Aorta (tissue), 5 donors: ENCODE results near the gene IQCM. TPM values are rescaled to one million over a fixed set of nuclear protein-coding genes. Genes with fewer than 3 reads are reported as not detected.

Experiments
- ATAC-seq: fragments of 200-7000 bp; cut with Tn5 transposase; one replicate; pipeline ENCODE4 v1.9.1; 2022; ENCODE audit warnings: moderate library complexity; ENCODE audit not compliant: low FRiP score
- DNase-seq, 2 donors: peaks; one replicate each; pipeline ENCODE4 v3.0.0-alpha.2; 2020
- H3K27ac ChIP-seq, 2 donors: one replicate each; pipeline ENCODE4 v1.5.1; 2013; ENCODE audit warnings: low read length in 2 of 2, mild to moderate bottlenecking in 2 of 2, moderate library complexity in 2 of 2, control low read depth in 1 of 2, inconsistent platforms in 1 of 2, low read depth in 1 of 2
- H3K27me3 ChIP-seq, 2 donors: one replicate each; pipeline ENCODE4 v1.6.1; 2013; ENCODE audit warnings: control low read depth in 1 of 2, low read length in 1 of 2, mild to moderate bottlenecking in 1 of 2, moderate library complexity in 1 of 2; ENCODE audit not compliant: insufficient read depth in 2 of 2, control insufficient read depth in 1 of 2
- H3K36me3 ChIP-seq, 2 donors: one replicate each; pipeline ENCODE4 v1.6.1; 2013; ENCODE audit warnings: control low read depth in 1 of 2, low read length in 1 of 2, mild to moderate bottlenecking in 1 of 2; ENCODE audit not compliant: insufficient read depth in 2 of 2, control insufficient read depth in 1 of 2
- H3K4me1 ChIP-seq, 2 donors: one replicate each; pipeline ENCODE4 v1.6.1; 2013; ENCODE audit warnings: low read length in 2 of 2, control low read depth in 1 of 2, mild to moderate bottlenecking in 1 of 2, moderate library complexity in 1 of 2; ENCODE audit not compliant: insufficient read depth in 2 of 2, control insufficient read depth in 1 of 2
- H3K4me3 ChIP-seq, 2 donors: one replicate each; pipeline ENCODE4 v1.5.1; 2013; ENCODE audit warnings: low read length in 2 of 2, control low read depth in 1 of 2, mild to moderate bottlenecking in 1 of 2
- H3K9me3 ChIP-seq: one replicate; pipeline ENCODE4 v1.6.1; 2013; ENCODE audit warnings: mild to moderate bottlenecking, low read length; ENCODE audit not compliant: control insufficient read depth
- WGBS, 2 donors: extraction: QIAGEN DNeasy Blood & Tissue Kit; methylation state at CpG; one replicate each; pipeline ENCODE4 v1.1.7; 2013; 5-methylcytosine and 5-hydroxymethylcytosine counted together
- intact Hi-C, 2 donors: fragments of 100-400 bp; cut with DNase I; formaldehyde crosslinking; loops; one replicate each; pipeline versions ENCODE4 v1.14.2 to v1.15.0; 2022
- polyA plus RNA-seq, 2 donors: library from polyadenylated mRNA; stranded (reverse); fragments of 200-250 nt; gene quantifications; one replicate each; pipeline ENCODE4 v1.2.3, GENCODE V29; 2013
- total RNA-seq, 2 donors: library from RNA; stranded (reverse); fragmentation: NEBNext Ultra II Directional; extraction: Animal tissue kit (Norgen Biotek cat#: 25700); gene quantifications; one replicate each; pipeline ENCODE4 v1.2.1, GENCODE V29; 2021
- donor health status: healthy with polysubstance abuse.
- donor health status: Bipolar disorder and iron deficiency.
- donor health status: DM: no; HTN: no; CAD: no.
- donor health status: DM: no; HTN: no; CAD: no.
- donor health status: DM: yes; HTN: yes; CAD: no.

IQCM gene
- total and polyA plus RNA-seq, 4 donors, result not detected

DNA sequence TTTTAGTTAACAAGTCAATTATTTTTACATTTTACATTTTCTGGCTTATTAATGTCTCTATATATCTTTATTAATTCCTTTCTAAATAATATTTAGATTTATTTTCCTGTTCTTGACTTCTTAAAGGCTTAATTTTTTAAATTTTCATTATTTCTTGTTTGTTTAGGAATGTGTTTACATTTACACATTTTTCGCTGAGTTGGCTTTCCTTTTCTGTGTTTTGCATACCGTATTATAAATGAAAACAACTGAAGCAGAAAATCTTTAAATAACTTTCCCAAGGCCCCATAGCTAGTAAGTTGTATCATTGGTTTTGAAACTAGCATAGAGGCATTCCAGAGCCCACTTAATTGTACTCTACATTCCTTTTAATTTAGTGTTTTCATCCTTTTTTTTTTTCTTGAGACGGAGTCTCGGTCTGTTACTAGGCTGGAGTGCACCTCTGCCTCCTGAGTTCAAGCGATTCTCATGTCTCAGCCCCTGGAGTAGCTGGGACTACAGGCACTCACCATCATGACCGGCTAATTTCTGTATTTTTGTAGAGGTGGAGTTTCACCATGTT is 261.6 kb downstream of the IQCM start:
- ATAC-seq, result no peak
- H3K4me1 ChIP-seq, result no peaks in the 10 kb centered on the region
- no peak overlapping the region for H3K4me3 ChIP-seq
- no peaks in the 10 kb centered on the region for H3K9me3 ChIP-seq
- H3K27me3 ChIP-seq, result no peaks in the 10 kb centered on the region
- no peaks in the 10 kb centered on the region for H3K36me3 ChIP-seq
- WGBS, 2 donors, result 73% methylated on average over 6 of the region's 6 CpGs
- DNase-seq, result no peak
- intact Hi-C loops, result no loop called here
- H3K27ac ChIP-seq, result no peak overlapping the region

DNA sequence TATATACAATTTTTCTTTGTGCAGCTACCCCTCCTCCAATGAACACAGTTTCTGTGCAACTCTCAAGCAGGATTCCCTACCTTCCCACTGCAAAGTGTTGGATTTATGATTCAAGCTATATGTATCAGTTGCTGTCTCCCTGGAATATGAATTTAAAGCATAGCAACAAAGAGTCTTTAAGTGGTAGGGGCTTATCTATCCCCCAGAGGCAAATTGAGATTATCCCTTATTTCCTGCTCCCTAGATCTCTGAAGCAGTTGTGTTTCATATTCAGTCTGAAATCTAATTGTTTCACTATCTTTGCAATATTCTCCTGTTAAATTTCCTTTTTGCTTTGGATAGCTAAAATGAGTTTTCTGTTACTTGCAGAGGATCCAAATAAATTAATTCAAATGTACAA is 263.0 kb downstream of the IQCM start:
- intact Hi-C loops, result no loop called here
- Histone ChIP-seq H3K4me3 (no peak overlapping the region), H3K9me3 (no peaks in the 10 kb centered on the region), H3K27ac (no peak overlapping the region), H3K27me3 (no peaks in the 10 kb centered on the region), H3K4me1 (no peaks in the 10 kb centered on the region), H3K36me3 (no peaks in the 10 kb centered on the region)
- DNase-seq (no peak), ATAC-seq (no peak)

DNA sequence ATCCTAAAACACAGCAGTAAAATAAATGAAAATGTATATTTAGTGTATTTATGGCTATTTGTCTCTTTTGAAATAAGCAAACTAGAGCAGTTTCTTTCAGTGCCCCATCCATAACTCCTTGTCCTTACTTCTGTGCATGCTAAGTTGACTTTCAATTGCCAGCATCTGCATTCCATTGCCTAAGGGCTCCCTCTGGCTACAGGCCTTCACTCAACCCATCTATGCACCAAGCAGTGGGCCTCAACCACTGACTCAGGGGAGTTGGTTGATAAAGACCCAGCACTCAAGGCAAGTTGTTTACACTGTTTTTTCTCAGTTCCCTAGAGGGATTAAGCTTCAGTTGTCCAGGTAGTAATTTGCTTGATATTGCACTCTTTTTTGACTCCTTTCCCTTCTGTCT is 265.7 kb downstream of the IQCM start:
- intact Hi-C loops, result no loop called here
- no peaks in the 10 kb centered on the region for H3K4me1 ChIP-seq
- no peaks in the 10 kb centered on the region for H3K27me3 ChIP-seq
- no peaks in the 10 kb centered on the region for H3K36me3 ChIP-seq
- H3K27ac ChIP-seq, result no peak overlapping the region
- H3K4me3 ChIP-seq, result no peak overlapping the region
- no peaks in the 10 kb centered on the region for H3K9me3 ChIP-seq
- DNase-seq (no peak), ATAC-seq (no peak)

DNA sequence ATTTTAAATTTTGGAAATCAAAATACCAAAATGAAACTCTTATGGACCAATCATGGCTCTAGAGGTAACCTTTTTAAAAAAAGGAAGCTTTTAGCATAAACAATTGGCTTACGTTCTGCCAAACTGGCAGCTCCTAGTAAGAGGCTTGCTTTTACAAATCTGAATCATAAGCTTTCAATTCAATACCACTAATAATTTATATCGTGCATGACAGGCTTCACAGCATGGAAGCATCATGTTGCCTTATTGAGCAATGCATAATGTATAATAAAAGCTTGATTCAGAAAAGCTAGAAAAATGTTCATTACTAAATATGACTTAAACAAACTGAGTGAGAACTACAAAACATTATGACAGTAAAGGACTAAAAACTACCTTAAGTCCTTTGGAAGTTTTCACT is 280.9 kb downstream of the IQCM start:
- ATAC-seq (no peak), DNase-seq (no peak)
- WGBS, 2 donors, result 71 to 74% methylated on average over 2 of the region's 2 CpGs

DNA sequence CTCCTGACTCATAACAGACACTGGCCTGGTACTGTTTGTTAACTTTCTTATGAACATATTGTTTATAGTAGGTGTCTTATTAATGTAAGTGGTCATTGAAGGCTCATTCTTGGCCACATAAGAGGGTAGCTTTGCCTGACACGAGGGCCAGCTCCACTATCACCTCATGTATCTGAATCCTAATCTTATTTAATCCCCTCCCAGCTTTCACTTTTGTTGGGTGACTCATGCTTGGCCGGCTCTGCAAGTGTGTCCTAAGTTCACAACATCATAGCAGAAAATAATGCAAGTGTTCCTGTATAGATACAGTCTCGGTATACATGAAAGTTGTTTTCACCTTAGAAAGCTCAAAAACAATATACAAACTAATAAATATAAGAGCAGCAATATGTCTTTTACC is 283.8 kb downstream of the IQCM start:
- intact Hi-C loops, result no loop called here
- DNase-seq (no peak), ATAC-seq (no peak)
- no peaks in the 10 kb centered on the region for H3K4me1 ChIP-seq
- peaks cover 4% of the 10 kb centered on the region for H3K9me3 ChIP-seq
- no peaks in the 10 kb centered on the region for H3K36me3 ChIP-seq
- H3K27ac ChIP-seq, result no peak overlapping the region
- no peak overlapping the region for H3K4me3 ChIP-seq
- 50 to 55% methylated on average over 3 of the region's 3 CpGs for WGBS, 2 donors
- no peaks in the 10 kb centered on the region for H3K27me3 ChIP-seq

More for the DNA sequence above, 280.9 kb downstream of the IQCM start:
- H3K36me3 ChIP-seq, result no peaks in the 10 kb centered on the region
- no peaks in the 10 kb centered on the region for H3K27me3 ChIP-seq
- intact Hi-C loops, result no loop called here
- no peak overlapping the region for H3K4me3 ChIP-seq
- no peak overlapping the region for H3K27ac ChIP-seq
- no peaks in the 10 kb centered on the region for H3K4me1 ChIP-seq
- H3K9me3 ChIP-seq, result peaks cover 2% of the 10 kb centered on the region

DNA sequence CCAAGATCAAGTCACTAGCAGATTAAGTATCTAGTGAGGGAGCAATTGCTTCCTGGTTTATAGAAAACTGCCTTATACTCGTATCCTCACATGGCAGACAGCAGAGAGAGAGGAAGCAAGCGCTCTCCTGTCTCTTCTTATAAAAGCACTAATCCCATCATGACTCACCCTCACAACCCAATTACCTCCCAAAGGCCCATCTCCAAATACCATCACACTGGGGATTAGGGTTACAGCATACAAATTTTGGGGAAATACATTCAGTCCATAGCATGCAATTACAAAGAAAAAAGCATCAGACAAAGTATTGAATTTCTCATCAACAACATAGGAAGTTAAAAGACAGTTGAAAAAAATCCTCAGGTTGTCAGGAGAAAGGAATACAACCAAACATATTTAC is 292.6 kb downstream of the IQCM start:
- H3K27me3 ChIP-seq, result no peaks in the 10 kb centered on the region
- H3K4me3 ChIP-seq, result no peak overlapping the region
- ATAC-seq (no peak), DNase-seq (no peak)
- peaks cover 3% of the 10 kb centered on the region for H3K9me3 ChIP-seq
- no peaks in the 10 kb centered on the region for H3K4me1 ChIP-seq
- WGBS, 2 donors, result 81 to 84% methylated on average over 2 of the region's 2 CpGs
- intact Hi-C loops, result no loop called here
- H3K27ac ChIP-seq, result no peak overlapping the region
- H3K36me3 ChIP-seq, result no peaks in the 10 kb centered on the region

DNA sequence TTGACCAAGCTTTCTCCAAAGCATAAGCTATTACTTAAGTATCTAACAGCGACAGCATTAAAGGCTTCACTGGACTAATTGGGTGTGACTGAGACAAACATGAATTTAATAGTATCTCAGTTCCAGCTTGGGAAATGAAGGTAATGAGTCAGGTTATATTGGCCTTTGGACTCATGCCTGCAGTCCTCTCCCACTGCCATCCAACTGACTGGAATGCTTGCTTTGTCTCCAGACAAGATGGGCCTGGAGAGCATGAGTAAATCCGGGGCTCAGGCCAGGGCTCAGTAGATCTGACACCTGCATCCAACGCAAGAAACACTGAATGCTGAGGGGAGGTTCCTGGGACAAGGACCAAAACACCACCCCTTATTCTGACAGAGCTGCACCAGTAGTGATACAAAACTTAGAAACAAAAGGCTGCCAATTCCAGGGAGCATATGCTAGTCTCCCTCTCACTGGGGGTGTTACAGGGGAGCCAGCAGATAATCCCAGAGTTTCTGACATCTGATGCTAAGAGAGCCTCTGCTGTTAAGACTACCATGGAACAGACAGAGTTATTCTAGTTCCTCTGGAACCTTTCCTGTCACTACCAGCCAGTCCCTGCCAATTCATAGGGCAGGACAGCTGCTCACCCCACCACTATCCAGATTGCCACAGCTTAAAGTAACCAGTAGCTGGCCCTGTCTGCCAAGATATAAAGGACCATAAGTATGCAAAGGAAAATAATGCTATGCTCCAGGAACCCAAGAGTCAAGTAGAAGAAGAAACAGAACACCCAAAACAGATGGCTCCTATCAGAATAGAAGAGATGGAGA is 293.8 kb downstream of the IQCM start:
- ATAC-seq (no peak), DNase-seq (no peak)
- intact Hi-C loops, result no loop called here
- H3K4me3 ChIP-seq, result no peak overlapping the region
- peaks cover 2% of the 10 kb centered on the region for H3K9me3 ChIP-seq
- H3K4me1 ChIP-seq, result no peaks in the 10 kb centered on the region
- no peaks in the 10 kb centered on the region for H3K27me3 ChIP-seq
- 74 to 77% methylated on average over 3 of the region's 3 CpGs for WGBS, 2 donors
- H3K36me3 ChIP-seq, result no peaks in the 10 kb centered on the region
- H3K27ac ChIP-seq, result no peak overlapping the region

DNA sequence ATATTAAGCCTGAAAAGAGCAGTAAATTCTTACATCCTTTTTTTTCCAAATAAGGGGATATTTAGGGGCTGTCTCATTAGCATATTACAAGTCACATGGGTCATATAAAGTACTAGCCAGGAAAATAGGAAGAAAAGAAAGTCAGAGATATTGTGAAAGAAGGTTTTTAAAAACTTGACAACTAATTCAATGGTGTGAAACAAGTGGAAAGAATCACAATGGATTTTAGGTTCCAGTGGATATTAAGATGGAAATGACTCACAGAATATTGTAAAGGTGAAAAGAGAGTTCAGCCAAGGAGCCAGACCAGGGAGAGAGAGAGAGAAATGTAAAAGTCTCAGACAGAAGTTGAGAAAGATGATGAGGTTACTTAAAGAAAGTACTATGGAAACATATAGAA is 297.2 kb downstream of the IQCM start:
- H3K27ac ChIP-seq, result no peak overlapping the region
- DNase-seq (no peak), ATAC-seq (no peak)
- no peaks in the 10 kb centered on the region for H3K27me3 ChIP-seq
- no peaks in the 10 kb centered on the region for H3K36me3 ChIP-seq
- no peak overlapping the region for H3K4me3 ChIP-seq
- peaks cover 2% of the 10 kb centered on the region for H3K9me3 ChIP-seq
- no peaks in the 10 kb centered on the region for H3K4me1 ChIP-seq
- intact Hi-C loops, result no loop called here

DNA sequence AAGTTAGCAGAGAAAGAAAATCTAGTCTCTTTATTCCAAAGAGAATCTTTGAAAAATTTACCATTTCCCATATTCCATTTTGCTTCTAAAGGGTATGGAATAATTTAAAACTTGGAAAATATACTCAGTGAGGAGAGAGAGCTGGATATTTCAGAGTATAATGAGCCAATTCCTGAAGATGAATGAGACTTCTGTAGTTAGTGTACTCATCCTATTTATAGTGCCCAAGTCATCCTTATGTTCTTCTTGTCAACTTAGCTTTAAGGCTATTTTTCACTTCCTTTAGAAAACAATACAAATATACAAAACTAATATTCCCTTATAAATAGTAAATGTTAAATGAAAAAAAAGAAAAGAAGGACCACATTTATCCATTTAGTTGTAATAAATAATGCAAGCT is 302.6 kb downstream of the IQCM start:
- Histone ChIP-seq H3K9me3 (no peaks in the 10 kb centered on the region), H3K36me3 (no peaks in the 10 kb centered on the region), H3K27me3 (no peaks in the 10 kb centered on the region), H3K4me3 (no peak overlapping the region), H3K27ac (no peak overlapping the region), H3K4me1 (no peaks in the 10 kb centered on the region)
- intact Hi-C loops, result no loop called here
- no peak for ATAC-seq
- DNase-seq, result no peak
